Stimulated activated CD8-positive, alpha-beta memory T cell treated with anti-CD3 and anti-CD28 coated beads, Interleukin-15, amount 100 ng/mL, for 48 hours (primary cell): Measurements from ENCODE around the gene KLK13.

Experiments
- DNase-seq, 2 donors: peaks; one replicate each; pipeline ENCODE4 v3.0.0-alpha.2; 2020; ENCODE audit warnings: low read depth in 2 of 2

KLK13 gene

DNA sequence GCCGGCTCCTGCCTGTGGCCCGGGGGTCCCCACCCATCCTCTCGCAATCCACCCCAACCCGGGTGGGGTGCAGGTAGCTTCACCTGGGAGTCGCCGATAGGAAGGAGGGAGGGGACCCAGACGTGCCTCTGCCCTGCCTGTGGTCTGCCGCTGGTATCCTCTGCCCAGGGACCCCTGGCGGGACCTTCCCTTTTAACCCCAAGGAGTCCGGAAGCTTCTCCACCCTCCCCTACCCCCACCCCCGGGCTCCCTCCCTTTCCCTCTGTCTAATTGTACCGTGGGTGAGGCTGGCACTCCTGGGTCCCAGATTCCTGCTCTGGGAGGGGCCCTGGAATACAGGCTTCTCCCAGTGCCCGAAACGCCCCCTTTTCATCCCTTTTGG is 45.4 kb downstream of the KLK13 start, which contains the start of gene KLK10:
Gene KLK10 (minus strand): TSS at position 166 of the 382 bp plus-strand sequence. CDS start 579 bp downstream, outside the sequence.
- DNase-seq: no peak

DNA sequence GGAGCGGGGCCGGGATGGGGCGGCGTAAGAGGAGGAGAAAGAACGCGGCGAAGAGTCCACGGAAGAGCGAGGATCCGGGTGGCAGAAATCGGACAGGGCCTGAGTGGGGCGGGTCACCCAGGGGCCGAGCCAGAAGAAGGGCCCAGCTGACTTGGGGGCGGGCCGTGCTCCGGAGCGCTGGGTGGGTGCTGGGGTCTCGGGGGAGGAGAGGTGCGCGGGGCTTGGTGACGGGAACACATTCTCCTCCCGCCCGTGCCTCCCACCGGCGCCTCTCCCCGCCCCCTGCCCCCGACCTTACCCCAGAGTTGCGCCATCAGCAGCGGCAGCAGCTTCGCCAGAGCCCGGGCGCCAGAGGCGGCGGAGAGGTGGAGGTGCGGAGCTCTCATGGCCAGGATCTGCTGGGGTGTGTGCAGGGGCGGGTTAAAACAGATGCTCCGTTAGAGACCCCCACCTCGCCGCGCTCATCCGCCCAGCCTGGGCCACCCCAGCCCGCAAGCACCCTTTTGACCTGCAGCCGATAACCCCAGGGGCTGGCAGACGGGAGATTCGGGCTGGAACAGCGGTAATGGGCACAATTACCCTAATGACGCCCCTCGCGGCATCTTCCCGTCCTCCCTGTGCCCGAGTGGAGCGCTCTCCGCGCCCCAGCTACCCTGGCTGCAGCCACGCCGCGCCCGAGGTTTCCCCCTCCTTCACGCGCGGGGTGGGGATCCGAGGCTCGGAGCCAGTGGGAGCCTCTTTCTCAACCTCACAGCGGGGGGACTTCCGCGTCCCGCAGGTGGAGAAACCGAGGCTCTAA is 45.9 kb downstream of the KLK13 start:
- DNase-seq: no peak

- peak; percentile 38 to 45 for DNase-seq
Observed at GRCh38 chr19:51016798-51017683, 47.9 kb downstream of the KLK13 start.

DNA sequence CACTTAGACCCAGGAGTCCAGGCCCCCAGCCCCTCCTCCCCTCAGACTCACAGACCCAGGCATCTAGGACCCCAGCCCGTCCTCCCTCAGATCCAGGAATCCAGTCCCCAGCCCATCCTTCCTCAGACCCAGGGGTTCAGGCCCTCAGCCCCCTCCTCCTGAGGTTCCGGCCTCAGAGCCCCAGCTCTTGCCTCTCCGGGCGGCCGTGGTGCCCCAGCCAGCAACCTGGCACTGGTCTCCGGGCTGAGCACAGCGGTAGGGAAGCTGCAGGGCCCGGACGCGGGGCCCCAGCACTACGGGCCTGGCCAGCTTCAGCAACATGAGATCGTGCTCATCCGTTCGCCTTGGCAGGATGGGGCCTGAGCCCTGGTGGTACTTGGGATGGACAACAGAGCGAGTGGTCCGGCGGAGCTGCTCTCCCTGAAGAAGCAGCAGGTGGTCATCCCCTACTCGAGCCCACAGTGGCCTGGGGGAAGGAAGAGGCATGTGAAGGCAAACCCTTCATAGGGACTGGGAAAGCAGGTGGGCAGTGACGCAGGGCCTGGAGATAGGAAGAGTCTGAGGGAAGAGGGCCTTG is 49.1 kb downstream of the KLK13 start:
- no peak for DNase-seq

- no peak for DNase-seq
Observed at GRCh38 chr19:51014242-51014641, 50.6 kb downstream of the KLK13 start.

DNA sequence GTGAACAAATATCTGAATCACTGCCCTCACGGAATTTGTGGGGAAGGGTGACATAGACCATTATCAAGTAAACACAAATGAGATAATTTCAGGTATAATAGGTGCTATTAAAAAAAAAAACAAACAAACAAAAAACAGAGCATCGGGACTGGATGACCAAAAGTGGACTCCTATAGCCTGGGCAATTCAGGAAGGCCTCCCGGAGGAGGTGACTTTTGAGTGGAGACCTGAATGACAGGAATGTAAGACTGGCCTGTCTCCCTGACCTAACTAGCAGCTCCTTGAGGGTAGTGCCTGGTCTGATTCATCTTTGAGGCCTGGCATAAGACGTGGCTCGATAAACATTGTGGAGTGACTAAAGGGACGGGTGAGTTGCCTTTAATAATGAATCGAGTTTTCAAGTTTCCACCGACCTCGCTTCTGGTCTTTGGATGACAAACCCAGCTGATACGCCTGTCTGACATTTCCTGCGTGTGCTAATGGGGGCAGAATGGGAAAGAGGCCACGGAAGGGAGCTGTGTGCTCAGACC is 52.2 kb downstream of the KLK13 start:
- DNase-seq: no peak

- DNase-seq: no peak
Observed at GRCh38 chr19:51010066-51010795, 54.7 kb downstream of the KLK13 start.

DNA sequence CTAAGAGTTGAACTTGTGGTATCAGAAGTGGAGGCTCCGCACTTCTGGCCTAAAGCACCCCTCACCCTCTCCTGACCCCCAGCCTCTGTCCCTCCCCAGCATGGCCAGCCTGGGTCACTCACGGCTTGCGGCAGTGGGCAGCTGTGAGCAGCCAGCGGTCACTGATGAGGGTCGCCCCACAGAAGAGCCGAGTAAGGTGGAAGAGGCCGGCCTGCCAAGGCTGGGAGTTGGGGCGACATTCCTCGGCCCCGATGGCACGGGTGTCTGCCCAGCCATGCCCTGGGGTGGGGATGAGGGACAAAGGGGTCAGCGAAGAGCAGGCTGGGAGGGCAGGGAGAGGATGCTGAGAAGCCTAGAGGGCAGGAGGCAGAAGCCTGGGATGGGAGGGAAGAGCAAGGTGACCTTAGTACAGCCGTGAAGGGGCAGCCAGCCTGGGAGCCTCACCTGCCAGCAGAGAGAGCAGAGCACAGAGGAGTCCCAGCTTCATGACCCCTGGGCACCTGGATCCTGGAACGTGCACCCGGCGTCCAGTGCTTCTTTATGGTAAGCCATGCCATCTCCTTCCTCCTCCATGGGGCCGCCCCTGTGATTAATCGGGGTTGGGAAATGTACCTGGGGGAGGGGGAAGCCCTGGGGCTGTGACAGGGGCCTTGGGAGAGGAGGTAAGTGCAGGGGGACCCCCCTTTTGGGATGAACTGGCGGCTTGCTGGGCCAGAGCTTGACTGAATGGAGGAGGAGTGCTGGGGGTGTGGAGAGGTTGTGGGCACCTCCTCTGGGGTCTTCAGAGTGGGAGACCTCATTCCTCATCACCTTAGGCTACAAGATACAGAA is 55.6 kb downstream of the KLK13 start:
- no peak for DNase-seq

- DNase-seq: no peak
Observed at GRCh38 chr19:51007488-51007887, 57.4 kb downstream of the KLK13 start.

DNA sequence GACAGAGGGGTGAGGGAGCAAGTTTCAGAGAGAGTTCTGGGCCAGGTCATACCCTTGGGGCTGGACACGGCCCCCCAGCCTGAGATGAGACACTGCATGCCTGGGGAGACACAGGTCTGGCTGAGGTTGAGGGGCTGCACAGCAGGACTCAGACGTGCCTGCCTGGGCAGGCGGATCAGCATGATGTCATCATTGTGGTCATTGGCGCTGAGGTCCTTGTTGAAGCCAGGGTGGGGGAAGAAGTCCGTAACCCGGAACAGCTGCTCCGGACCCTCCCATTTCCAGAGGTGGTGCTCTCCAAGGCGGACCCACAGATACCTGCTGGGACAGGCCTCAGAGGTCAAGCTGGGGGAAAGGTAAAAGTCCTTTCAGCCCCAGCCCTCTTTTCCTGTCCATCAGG is 58.5 kb downstream of the KLK13 start:
- no peak for DNase-seq
